Measurements from ENCODE around the gene CAMTA2. TPM values are rescaled to one million over a fixed set of nuclear protein-coding genes. Genes with fewer than 3 reads are reported as not detected.
A peak's percentile ranks its signal among the peaks of the same experiment; 100 is the strongest.

The CAMTA2 gene
- total and polyA plus RNA-seq, 2 donors (not counting 1 experiment from before 2014, with no cell fraction given): 12.4 to 18.3 TPM

GRCh38 chr17:4946312-4946976 lies 41.0 kb downstream of the CAMTA2 start:
- peak overlapping the region; percentile 97 to 98 (median 97) for H3K4me3 ChIP-seq (replicated peaks in 1 of 4; ENCODE audit: control extremely low read depth in 1 of 4, insufficient read depth in 1 of 4, low read depth in 3 of 4, low read length in 4 of 4)
- no peak for TF ChIP-seq EZH2 (IDR thresholded peaks at IDR 0.05; ENCODE audit: low read length, missing control alignments)
- no peak for TF ChIP-seq CTCF (conservative IDR thresholded peaks at IDR 0.05 in 1 of 2, IDR thresholded peaks at IDR 0.05 in 1 of 2; ENCODE audit: low read depth in 1 of 2, low read length in 2 of 2)
- H3K27me3 ChIP-seq (ENCODE audit: control insufficient read depth, insufficient read depth, low read length): no peaks in the 10 kb centered on the region
- H3K9me3 ChIP-seq (ENCODE audit: control insufficient read depth, insufficient read depth, low read depth, low read length): no peaks in the 10 kb centered on the region
- peak overlapping the region; percentile 61 for H3K4me2 ChIP-seq (ENCODE audit: extremely low read depth, insufficient read depth, low read length)
- no peak for DNase-seq (ENCODE audit: low read depth in 2 of 2)
- H3K36me3 ChIP-seq (ENCODE audit: control insufficient read depth, insufficient read depth, low read length): peaks cover 27% of the 10 kb centered on the region
- H2AFZ ChIP-seq (ENCODE audit: low read length): no peak overlapping the region
- peaks cover 21% of the 10 kb centered on the region for H3K4me1 ChIP-seq (ENCODE audit: control insufficient read depth, extremely low read depth, insufficient read depth, low read length)
- H3K27ac ChIP-seq (ENCODE audit: insufficient read depth, low read length): peak overlapping the region; percentile 73
- peaks cover 2% of the 10 kb centered on the region for H4K20me1 ChIP-seq (ENCODE audit: control insufficient read depth, extremely low read depth, insufficient read depth, low read length)
- H3K9ac ChIP-seq (ENCODE audit: insufficient read depth, low read length): peak overlapping the region; percentile 66
- peaks cover 69% of the 10 kb centered on the region for H3K79me2 ChIP-seq (ENCODE audit: control insufficient read depth, insufficient read depth, low read length)

- no peak for DNase-seq (ENCODE audit: low read depth in 2 of 2)
- Histone ChIP-seq H3K27me3 (ENCODE audit: control insufficient read depth, insufficient read depth, low read length) (no peaks in the 10 kb centered on the region), H3K79me2 (ENCODE audit: control insufficient read depth, insufficient read depth, low read length) (peaks cover 74% of the 10 kb centered on the region), H3K4me2 (ENCODE audit: extremely low read depth, insufficient read depth, low read length) (peak overlapping the region; percentile 61), H3K27ac (ENCODE audit: insufficient read depth, low read length) (peak overlapping the region; percentile 74), H2AFZ (ENCODE audit: low read length) (no peak overlapping the region), H3K9me3 (ENCODE audit: control insufficient read depth, insufficient read depth, low read depth, low read length) (no peaks in the 10 kb centered on the region), H4K20me1 (ENCODE audit: control insufficient read depth, extremely low read depth, insufficient read depth, low read length) (peaks cover 2% of the 10 kb centered on the region), H3K36me3 (ENCODE audit: control insufficient read depth, insufficient read depth, low read length) (peaks cover 27% of the 10 kb centered on the region), H3K4me3 (replicated peaks in 1 of 4; ENCODE audit: control extremely low read depth in 1 of 4, insufficient read depth in 1 of 4, low read depth in 3 of 4, low read length in 4 of 4) (peak overlapping the region; percentile 97 to 98 (median 97)), H3K4me1 (ENCODE audit: control insufficient read depth, extremely low read depth, insufficient read depth, low read length) (peaks cover 24% of the 10 kb centered on the region), H3K9ac (ENCODE audit: insufficient read depth, low read length) (no peak overlapping the region)
- TF ChIP-seq CTCF (conservative IDR thresholded peaks at IDR 0.05 in 1 of 2, IDR thresholded peaks at IDR 0.05 in 1 of 2; ENCODE audit: low read depth in 1 of 2, low read length in 2 of 2) (no peak), EZH2 (IDR thresholded peaks at IDR 0.05; ENCODE audit: low read length, missing control alignments) (no peak)
Measured at GRCh38 chr17:4945944-4946280, 41.6 kb downstream of the CAMTA2 start.

GRCh38 chr17:4945176-4945943 lies 42.1 kb downstream of the CAMTA2 start:
- H3K27ac ChIP-seq (ENCODE audit: insufficient read depth, low read length): peak overlapping the region; percentile 74
- H3K79me2 ChIP-seq (ENCODE audit: control insufficient read depth, insufficient read depth, low read length): peaks cover 77% of the 10 kb centered on the region
- H3K9ac ChIP-seq (ENCODE audit: insufficient read depth, low read length): no peak overlapping the region
- peak overlapping the region; percentile 63 for H3K4me2 ChIP-seq (ENCODE audit: extremely low read depth, insufficient read depth, low read length)
- peak; percentile 90 to 91 for DNase-seq (ENCODE audit: low read depth in 2 of 2)
- peak overlapping the region; percentile 21 to 97 (median 97) for H3K4me3 ChIP-seq (replicated peaks in 1 of 4; ENCODE audit: control extremely low read depth in 1 of 4, insufficient read depth in 1 of 4, low read depth in 3 of 4, low read length in 4 of 4)
- H4K20me1 ChIP-seq (ENCODE audit: control insufficient read depth, extremely low read depth, insufficient read depth, low read length): peaks cover 2% of the 10 kb centered on the region
- H3K36me3 ChIP-seq (ENCODE audit: control insufficient read depth, insufficient read depth, low read length): peaks cover 27% of the 10 kb centered on the region
- TF ChIP-seq CTCF (conservative IDR thresholded peaks at IDR 0.05 in 1 of 2, IDR thresholded peaks at IDR 0.05 in 1 of 2; ENCODE audit: low read depth in 1 of 2, low read length in 2 of 2): no peak
- TF ChIP-seq EZH2 (IDR thresholded peaks at IDR 0.05; ENCODE audit: low read length, missing control alignments): no peak
- H2AFZ ChIP-seq (ENCODE audit: low read length): no peak overlapping the region
- no peaks in the 10 kb centered on the region for H3K9me3 ChIP-seq (ENCODE audit: control insufficient read depth, insufficient read depth, low read depth, low read length)
- H3K4me1 ChIP-seq (ENCODE audit: control insufficient read depth, extremely low read depth, insufficient read depth, low read length): peaks cover 24% of the 10 kb centered on the region
- no peaks in the 10 kb centered on the region for H3K27me3 ChIP-seq (ENCODE audit: control insufficient read depth, insufficient read depth, low read length)

Data from fibroblast of lung (primary cell).